Gastroesophageal sphincter (tissue), 3 donors: ENCODE data around the gene TSC22D3.

Source experiments
- CTCF ChIP-seq, 4 experiments: fragments of 200-600 bp in 2 of 4; fragments of 450-650 bp in 2 of 4; sonication (generic) in 1 of 4; IDR thresholded peaks; one replicate each; pipeline ENCODE4 v1.5.1; 2017 to 2019; ENCODE audit warnings: antibody characterized with exemption in 4 of 4, mild to moderate bottlenecking in 2 of 4, moderate library complexity in 2 of 4
- POLR2AphosphoS5 ChIP-seq: sonication (generic); formaldehyde crosslinking; IDR thresholded peaks from one replicate; pipeline ENCODE4 v1.6.1; 2017; ENCODE audit warnings: antibody characterized with exemption

DNA sequence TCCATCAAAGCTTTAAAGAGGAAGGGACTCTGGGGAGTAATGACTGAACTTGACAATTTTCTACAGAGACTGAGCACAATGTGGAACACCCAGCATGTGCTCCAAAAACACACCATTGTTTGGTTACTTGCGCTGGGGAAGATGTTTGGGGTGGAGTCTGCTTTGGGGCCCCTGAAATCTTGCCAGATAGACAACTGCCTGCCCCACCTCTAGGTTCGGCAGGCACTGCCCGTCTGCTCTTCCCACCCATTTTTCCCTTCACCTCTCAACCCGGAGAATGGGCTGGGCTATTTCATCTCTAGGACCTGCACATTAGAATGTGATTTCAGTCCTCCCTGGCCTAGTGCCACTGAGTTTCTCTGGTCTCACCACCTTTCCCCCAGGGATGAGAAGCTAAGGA is 41.9 kb downstream of the TSC22D3 start:
- TF ChIP-seq CTCF (IDR thresholded peaks at IDR 0.05) (no peak), POLR2AphosphoS5 (no peak)
